ENCODE results near the gene ATP2B2. TPM values are rescaled to one million over a fixed set of nuclear protein-coding genes. Genes with fewer than 3 reads are reported as not detected.

Gene ATP2B2
- total and polyA plus RNA-seq, 2 of the 8 experiments (the other 6 are each of a cell fraction or from before 2014, with no cell fraction given) = 0.14 to 1.2 TPM

DNA sequence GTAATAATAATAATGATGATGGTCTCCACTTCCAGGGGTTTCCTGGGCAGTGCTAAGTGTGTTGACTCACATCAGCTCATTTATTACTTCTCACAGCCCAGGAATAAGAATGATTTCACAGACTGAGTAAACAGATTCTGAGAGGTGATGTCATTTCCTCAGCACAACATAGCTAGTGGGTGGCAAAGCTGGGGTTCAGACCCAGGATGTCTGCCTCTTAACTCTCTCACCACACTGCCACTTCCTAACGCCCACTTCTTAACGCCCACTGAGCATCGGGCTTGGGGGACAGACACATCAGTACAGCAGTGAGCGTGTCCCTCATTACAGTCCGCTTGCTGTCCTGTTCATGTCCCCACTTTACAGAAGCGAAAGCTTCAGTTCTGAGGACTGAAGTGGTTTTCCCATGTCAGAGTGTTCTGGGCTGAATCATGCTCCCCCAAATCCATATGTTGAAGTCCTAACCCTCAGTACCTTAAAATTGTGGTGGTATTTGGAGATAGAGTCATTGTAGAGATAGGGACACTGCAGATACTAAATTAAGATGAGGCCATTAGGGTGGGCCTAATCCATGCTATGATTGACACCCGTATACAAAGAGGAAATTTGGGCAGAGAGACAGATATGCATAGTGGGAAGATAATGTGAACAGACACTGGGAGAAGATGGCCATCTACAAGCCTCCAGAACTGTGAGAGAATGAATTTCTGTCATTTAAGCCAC, 68.0 kb downstream of the ATP2B2 start (continued):
- TF ChIP-seq RAD21 (IDR thresholded peaks at IDR 0.05 in 1 of 2, conservative IDR thresholded peaks at IDR 0.05 in 1 of 2; ENCODE audit: low read depth in 2 of 2, low read length in 2 of 2) (no peak), PHF8 (conservative IDR thresholded peaks at IDR 0.05; ENCODE audit: low read depth, low read length) (no peak), POU5F1 (IDR thresholded peaks at IDR 0.05; ENCODE audit: low read depth, low read length) (no peak), POLR2A (IDR thresholded peaks at IDR 0.05; ENCODE audit: control extremely low read depth in 1 of 2, low read depth in 2 of 2, low read length in 2 of 2) (no peak), RXRA (IDR thresholded peaks at IDR 0.05; ENCODE audit: insufficient read depth, low read depth, low read length) (no peak)

All from H1 (cell line).